Measurements from ENCODE around the gene MTSS2.

Gene MTSS2

GRCh38 chr16:70729292-70729691, 43.4 kb upstream of the MTSS2 start:
- Histone ChIP-seq H4K5ac (ENCODE audit: low read length) (no peak overlapping the region), H2AK5ac (ENCODE audit: low read length) (no peak overlapping the region), H3K4me1 (ENCODE audit: control insufficient read depth, low read depth, low read length) (peaks cover 2% of the 10 kb centered on the region), H2BK120ac (ENCODE audit: low read depth, low read length) (no peak overlapping the region), H3K79me2 (ENCODE audit: control insufficient read depth, insufficient read depth, low read length) (no peaks in the 10 kb centered on the region), H3K4ac (ENCODE audit: low read depth, low read length) (no peak overlapping the region), H3K9ac (ENCODE audit: low read length) (no peak overlapping the region), H3K23ac (ENCODE audit: low read length) (no peak overlapping the region), H2BK5ac (ENCODE audit: low read length) (no peak overlapping the region), H3K27ac (ENCODE audit: low read depth, low read length) (no peak overlapping the region), H3K36me3 (ENCODE audit: control insufficient read depth, insufficient read depth, low read length) (no peaks in the 10 kb centered on the region), H3K79me1 (ENCODE audit: low read length) (no peaks in the 10 kb centered on the region), H3K56ac (ENCODE audit: low read length) (no peak overlapping the region), H3K4me3 (ENCODE audit: low read length) (no peak overlapping the region), H2BK15ac (replicated peaks; ENCODE audit: low read depth) (no peak overlapping the region), H3K18ac (ENCODE audit: low read length) (no peak overlapping the region), H3K4me2 (ENCODE audit: low read length) (no peak overlapping the region), H4K8ac (ENCODE audit: low read depth, low read length) (no peak overlapping the region), H3K27me3 (ENCODE audit: insufficient read depth, low read length, poor library complexity) (no peaks in the 10 kb centered on the region)
- DNase-seq = no peak
- no CpG with 5 or more reads among the region's 8 CpGs for WGBS (ENCODE audit: extremely low coverage, insufficient coverage, low lambda C conversion rate)

GRCh38 chr16:70728150-70728549, 42.3 kb upstream of the MTSS2 start:
- H3K79me1 ChIP-seq (ENCODE audit: low read length) = no peaks in the 10 kb centered on the region
- DNase-seq = no peak
- no peak overlapping the region for H3K4me2 ChIP-seq (ENCODE audit: low read length)
- no peak overlapping the region for H3K4me3 ChIP-seq (ENCODE audit: low read length)
- H3K4ac ChIP-seq (ENCODE audit: low read depth, low read length) = no peak overlapping the region
- H3K18ac ChIP-seq (ENCODE audit: low read length) = no peak overlapping the region
- H3K9ac ChIP-seq (ENCODE audit: low read length) = no peak overlapping the region
- H4K5ac ChIP-seq (ENCODE audit: low read length) = no peak overlapping the region
- no peak overlapping the region for H2BK5ac ChIP-seq (ENCODE audit: low read length)
- no peak overlapping the region for H2BK120ac ChIP-seq (ENCODE audit: low read depth, low read length)
- no peak overlapping the region for H4K8ac ChIP-seq (ENCODE audit: low read depth, low read length)
- no peaks in the 10 kb centered on the region for H3K79me2 ChIP-seq (ENCODE audit: control insufficient read depth, insufficient read depth, low read length)
- H3K27me3 ChIP-seq (ENCODE audit: insufficient read depth, low read length, poor library complexity) = no peaks in the 10 kb centered on the region
- WGBS (ENCODE audit: extremely low coverage, insufficient coverage, low lambda C conversion rate) = no CpG with 5 or more reads among the region's 9 CpGs
- H2AK5ac ChIP-seq (ENCODE audit: low read length) = no peak overlapping the region
- H3K4me1 ChIP-seq (ENCODE audit: control insufficient read depth, low read depth, low read length) = peaks cover 2% of the 10 kb centered on the region
- H3K56ac ChIP-seq (ENCODE audit: low read length) = no peak overlapping the region
- H3K27ac ChIP-seq (ENCODE audit: low read depth, low read length) = no peak overlapping the region
- no peak overlapping the region for H2BK15ac ChIP-seq (replicated peaks; ENCODE audit: low read depth)
- H3K36me3 ChIP-seq (ENCODE audit: control insufficient read depth, insufficient read depth, low read length) = no peaks in the 10 kb centered on the region
- no peak overlapping the region for H3K23ac ChIP-seq (ENCODE audit: low read length)

- no peak overlapping the region for H3K18ac ChIP-seq (ENCODE audit: low read length)
- H4K8ac ChIP-seq (ENCODE audit: low read depth, low read length) = no peak overlapping the region
- H2BK5ac ChIP-seq (ENCODE audit: low read length) = no peak overlapping the region
Observed at GRCh38 chr16:70726892-70727361, 41.1 kb upstream of the MTSS2 start.

GRCh38 chr16:70725912-70726828, 40.3 kb upstream of the MTSS2 start:
- H2AK5ac ChIP-seq (ENCODE audit: low read length) = no peak overlapping the region
- no peak overlapping the region for H3K23ac ChIP-seq (ENCODE audit: low read length)
- H3K4me2 ChIP-seq (ENCODE audit: low read length) = no peak overlapping the region
- H4K8ac ChIP-seq (ENCODE audit: low read depth, low read length) = no peak overlapping the region
- no peaks in the 10 kb centered on the region for H3K79me1 ChIP-seq (ENCODE audit: low read length)
- H4K5ac ChIP-seq (ENCODE audit: low read length) = no peak overlapping the region
- H2BK120ac ChIP-seq (ENCODE audit: low read depth, low read length) = no peak overlapping the region
- no peak overlapping the region for H2BK5ac ChIP-seq (ENCODE audit: low read length)
- H3K9ac ChIP-seq (ENCODE audit: low read length) = no peak overlapping the region
- H3K4me3 ChIP-seq (ENCODE audit: low read length) = no peak overlapping the region
- no CpG with 5 or more reads among the region's 31 CpGs for WGBS (ENCODE audit: extremely low coverage, insufficient coverage, low lambda C conversion rate)
- H3K4ac ChIP-seq (ENCODE audit: low read depth, low read length) = no peak overlapping the region
- no peaks in the 10 kb centered on the region for H3K27me3 ChIP-seq (ENCODE audit: insufficient read depth, low read length, poor library complexity)
- no peaks in the 10 kb centered on the region for H3K79me2 ChIP-seq (ENCODE audit: control insufficient read depth, insufficient read depth, low read length)
- no peak overlapping the region for H3K56ac ChIP-seq (ENCODE audit: low read length)
- DNase-seq = no peak
- no peaks in the 10 kb centered on the region for H3K36me3 ChIP-seq (ENCODE audit: control insufficient read depth, insufficient read depth, low read length)
- H2BK15ac ChIP-seq (replicated peaks; ENCODE audit: low read depth) = no peak overlapping the region
- H3K27ac ChIP-seq (ENCODE audit: low read depth, low read length) = no peak overlapping the region
- peaks cover 2% of the 10 kb centered on the region for H3K4me1 ChIP-seq (ENCODE audit: control insufficient read depth, low read depth, low read length)
- H3K18ac ChIP-seq (ENCODE audit: low read length) = no peak overlapping the region

More at GRCh38 chr16:70726892-70727361, 41.1 kb upstream of the MTSS2 start:
- Histone ChIP-seq H3K9ac (ENCODE audit: low read length) (no peak overlapping the region), H2BK15ac (replicated peaks; ENCODE audit: low read depth) (no peak overlapping the region), H3K79me1 (ENCODE audit: low read length) (no peaks in the 10 kb centered on the region), H3K23ac (ENCODE audit: low read length) (no peak overlapping the region), H3K56ac (ENCODE audit: low read length) (no peak overlapping the region), H3K4me3 (ENCODE audit: low read length) (no peak overlapping the region), H3K79me2 (ENCODE audit: control insufficient read depth, insufficient read depth, low read length) (no peaks in the 10 kb centered on the region), H3K27ac (ENCODE audit: low read depth, low read length) (no peak overlapping the region), H3K4me2 (ENCODE audit: low read length) (no peak overlapping the region), H4K5ac (ENCODE audit: low read length) (no peak overlapping the region), H3K4ac (ENCODE audit: low read depth, low read length) (no peak overlapping the region), H3K36me3 (ENCODE audit: control insufficient read depth, insufficient read depth, low read length) (no peaks in the 10 kb centered on the region), H3K27me3 (ENCODE audit: insufficient read depth, low read length, poor library complexity) (no peaks in the 10 kb centered on the region), H3K4me1 (ENCODE audit: control insufficient read depth, low read depth, low read length) (peaks cover 2% of the 10 kb centered on the region), H2AK5ac (ENCODE audit: low read length) (no peak overlapping the region), H2BK120ac (ENCODE audit: low read depth, low read length) (no peak overlapping the region)
- DNase-seq = no peak
- WGBS (ENCODE audit: extremely low coverage, insufficient coverage, low lambda C conversion rate) = no CpG with 5 or more reads among the region's 9 CpGs

GRCh38 chr16:70725024-70725911, 39.4 kb upstream of the MTSS2 start:
- H3K18ac ChIP-seq (ENCODE audit: low read length) = no peak overlapping the region
- no peak overlapping the region for H4K5ac ChIP-seq (ENCODE audit: low read length)
- no peak overlapping the region for H3K56ac ChIP-seq (ENCODE audit: low read length)
- no peaks in the 10 kb centered on the region for H3K27me3 ChIP-seq (ENCODE audit: insufficient read depth, low read length, poor library complexity)
- no peak overlapping the region for H3K23ac ChIP-seq (ENCODE audit: low read length)
- H3K4ac ChIP-seq (ENCODE audit: low read depth, low read length) = no peak overlapping the region
- no peaks in the 10 kb centered on the region for H3K79me2 ChIP-seq (ENCODE audit: control insufficient read depth, insufficient read depth, low read length)
- no peak overlapping the region for H2BK5ac ChIP-seq (ENCODE audit: low read length)
- H3K9ac ChIP-seq (ENCODE audit: low read length) = no peak overlapping the region
- no peak overlapping the region for H3K27ac ChIP-seq (ENCODE audit: low read depth, low read length)
- H3K79me1 ChIP-seq (ENCODE audit: low read length) = no peaks in the 10 kb centered on the region
- no peak overlapping the region for H2BK15ac ChIP-seq (replicated peaks; ENCODE audit: low read depth)
- peaks cover 2% of the 10 kb centered on the region for H3K4me1 ChIP-seq (ENCODE audit: control insufficient read depth, low read depth, low read length)
- H2BK120ac ChIP-seq (ENCODE audit: low read depth, low read length) = no peak overlapping the region
- no CpG with 5 or more reads among the region's 22 CpGs for WGBS (ENCODE audit: extremely low coverage, insufficient coverage, low lambda C conversion rate)
- no peak for DNase-seq
- no peak overlapping the region for H2AK5ac ChIP-seq (ENCODE audit: low read length)
- H4K8ac ChIP-seq (ENCODE audit: low read depth, low read length) = no peak overlapping the region
- H3K4me2 ChIP-seq (ENCODE audit: low read length) = no peak overlapping the region
- H3K36me3 ChIP-seq (ENCODE audit: control insufficient read depth, insufficient read depth, low read length) = no peaks in the 10 kb centered on the region
- no peak overlapping the region for H3K4me3 ChIP-seq (ENCODE audit: low read length)

Data from mesendoderm (in vitro differentiated cells).